Lung (tissue), 12 donors: ENCODE measurements around the gene RFX3. TPM values are rescaled to one million over a fixed set of nuclear protein-coding genes. Genes with fewer than 3 reads are reported as not detected.

ENCODE experiments used
- ATAC-seq: fragments of 200-7000 bp; cut with Tn5 transposase; one replicate; pipeline ENCODE4 v1.9.1; 2020; ENCODE audit warnings: moderate number of reproducible peaks; ENCODE audit not compliant: insufficient read depth, low FRiP score
- DNase-seq, 3 donors: peaks; one replicate each; pipeline ENCODE4 v3.0.0-alpha.2; 2013 to 2017
- H3K27ac ChIP-seq, 2 donors: one replicate each; pipeline ENCODE4 v1.5.1; 2013; ENCODE audit warnings: mild to moderate bottlenecking in 2 of 2, moderate library complexity in 2 of 2, control low read depth in 1 of 2, inconsistent platforms in 1 of 2, low read depth in 1 of 2, low read length in 1 of 2
- H3K27me3 ChIP-seq, 3 donors: one replicate each; pipeline ENCODE4 v1.5.1; 2013; ENCODE audit warnings: low read length in 2 of 3; ENCODE audit not compliant: control insufficient read depth in 3 of 3, insufficient read depth in 3 of 3
- H3K36me3 ChIP-seq, 4 donors: one replicate each; pipeline ENCODE4 v1.5.1; 2013; ENCODE audit warnings: low read length in 4 of 4, mild to moderate bottlenecking in 1 of 4, moderate library complexity in 1 of 4; ENCODE audit not compliant: control insufficient read depth in 4 of 4, insufficient read depth in 4 of 4
- H3K4me1 ChIP-seq, 5 donors: one replicate each; pipeline ENCODE4 v1.5.1; 2013; ENCODE audit warnings: low read length in 5 of 5, mild to moderate bottlenecking in 2 of 5, moderate library complexity in 1 of 5; ENCODE audit not compliant: control insufficient read depth in 5 of 5, insufficient read depth in 5 of 5
- H3K4me3 ChIP-seq: one replicate; pipeline ENCODE4 v1.5.1; 2013; ENCODE audit warnings: mild to moderate bottlenecking, control low read depth, moderate library complexity
- H3K9ac ChIP-seq, 2 donors: one replicate each; pipeline ENCODE4 v1.5.1; 2013; ENCODE audit warnings: low read length in 2 of 2, control low read depth in 1 of 2; ENCODE audit not compliant: insufficient read depth in 1 of 2
- H3K9me3 ChIP-seq, 4 donors: one replicate each; pipeline ENCODE4 v1.5.1; 2013; ENCODE audit warnings: low read length in 3 of 4, mild to moderate bottlenecking in 1 of 4, moderate library complexity in 1 of 4; ENCODE audit not compliant: control insufficient read depth in 4 of 4, insufficient read depth in 3 of 4
- CTCF ChIP-seq: IDR thresholded peaks from 2 replicates; pipeline ENCODE4 v1.5.1; 2012; ENCODE audit warnings: mild to moderate bottlenecking; ENCODE audit errors: control extremely low read depth, extremely low read depth
- WGBS, 2 donors: extraction: QIAGEN DNeasy Blood & Tissue Kit; methylation state at CpG; one replicate each; pipeline ENCODE4 v1.1.7; 2013; 5-methylcytosine and 5-hydroxymethylcytosine counted together
- polyA plus RNA-seq, 2 donors: library from polyadenylated mRNA; stranded (reverse); fragments of 200-250 nt; gene quantifications; one replicate each; pipeline ENCODE4 v1.2.1, GENCODE V29; 2013
- total RNA-seq, 2 donors: library from RNA; depleted of rRNA in 1 of 2; stranded (reverse); fragments of >200 nt in 1 of 2; gene quantifications; one replicate each; pipeline ENCODE4 v1.2.1, GENCODE V29; 2014 to 2021
- donor health status: control.
- donor health status: control.
- donor health status: Bipolar disorder and iron deficiency.
- donor health status: healthy.
- donor health status: DM: yes; HTN: yes; CAD: no.

RFX3 gene
- total and polyA plus RNA-seq, 4 donors: 3.3 to 45.8 (median 14.0) TPM

- Histone ChIP-seq H3K27ac (no peak overlapping the region), H3K4me1 (peaks cover 0 to 3% (median 0%) of the 10 kb centered on the region in 5 donors), H3K36me3 (no peaks in the 10 kb centered on the region), H3K4me3 (no peak overlapping the region), H3K9me3 (no peaks in the 10 kb centered on the region), H3K9ac (no peak overlapping the region), H3K27me3 (no peaks in the 10 kb centered on the region)
- TF ChIP-seq CTCF: no peak
- no peak for ATAC-seq
- WGBS, 2 donors: 93 to 94% methylated on average over 4 of the region's 4 CpGs
- DNase-seq: no peak
Observed at GRCh38 chr9:3516667-3517330, 9.0 kb downstream of the RFX3 start.

GRCh38 chr9:3515405-3515804 lies 10.4 kb downstream of the RFX3 start:
- Histone ChIP-seq H3K36me3 (no peaks in the 10 kb centered on the region), H3K27me3 (no peaks in the 10 kb centered on the region), H3K9ac (no peak overlapping the region), H3K4me1 (peaks cover 0 to 3% (median 0%) of the 10 kb centered on the region in 5 donors), H3K27ac (no peak overlapping the region), H3K4me3 (no peak overlapping the region), H3K9me3 (no peaks in the 10 kb centered on the region)
- ATAC-seq (no peak), DNase-seq (no peak)
- 90% methylated on average over 3 of the region's 3 CpGs for WGBS, 2 donors
- no peak for TF ChIP-seq CTCF

GRCh38 chr9:3514786-3515185 lies 11.0 kb downstream of the RFX3 start:
- no peak for DNase-seq
- 92 to 93% methylated on average over 3 of the region's 3 CpGs for WGBS, 2 donors

More at GRCh38 chr9:3514786-3515185, 11.0 kb downstream of the RFX3 start:
- no peak overlapping the region for H3K27ac ChIP-seq
- no peaks in the 10 kb centered on the region for H3K9me3 ChIP-seq
- H3K4me3 ChIP-seq: no peak overlapping the region
- H3K4me1 ChIP-seq: peaks cover 0 to 3% (median 0%) of the 10 kb centered on the region in 5 donors
- H3K9ac ChIP-seq: no peak overlapping the region
- ATAC-seq: no peak
- no peaks in the 10 kb centered on the region for H3K36me3 ChIP-seq
- no peaks in the 10 kb centered on the region for H3K27me3 ChIP-seq
- no peak for TF ChIP-seq CTCF
